GM19468 (cell line): ENCODE results near the gene FAM149B1.

ENCODE experiments used
- ATAC-seq: cut with Tn5 transposase; IDR thresholded peaks from one replicate; pipeline ENCODE4 v1.9.1; 2021; ENCODE audit warnings: mild to moderate bottlenecking, moderate library complexity, moderate number of reproducible peaks; ENCODE audit not compliant: unreplicated experiment; ENCODE audit errors: extremely low read depth

The FAM149B1 gene

DNA sequence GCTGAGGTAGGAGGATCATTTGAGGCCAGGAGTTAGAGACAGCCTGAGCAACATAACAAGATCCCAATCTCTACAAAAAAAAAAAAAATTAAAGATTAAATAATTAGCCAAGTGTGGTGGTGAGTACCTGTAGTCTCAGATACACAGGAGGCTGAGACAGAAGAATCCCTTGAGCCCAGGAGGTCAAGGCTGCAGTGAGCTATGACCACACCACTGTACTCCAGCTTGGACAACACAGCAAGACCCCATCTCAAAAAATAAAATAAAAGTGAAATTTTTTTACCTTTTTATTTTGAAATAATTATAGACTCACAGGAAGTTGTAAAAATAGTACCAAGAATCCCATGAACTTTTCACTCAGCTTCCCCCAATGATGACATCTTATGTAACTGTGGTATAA, 4.9 kb downstream of the FAM149B1 start:
- ATAC-seq: no peak

- ATAC-seq: no peak
These were observed 6.4 kb downstream of the FAM149B1 start for GRCh38 chr10:73174148-73174925.

GRCh38 chr10:73182568-73182967, 14.6 kb downstream of the FAM149B1 start:
- no peak for ATAC-seq

DNA sequence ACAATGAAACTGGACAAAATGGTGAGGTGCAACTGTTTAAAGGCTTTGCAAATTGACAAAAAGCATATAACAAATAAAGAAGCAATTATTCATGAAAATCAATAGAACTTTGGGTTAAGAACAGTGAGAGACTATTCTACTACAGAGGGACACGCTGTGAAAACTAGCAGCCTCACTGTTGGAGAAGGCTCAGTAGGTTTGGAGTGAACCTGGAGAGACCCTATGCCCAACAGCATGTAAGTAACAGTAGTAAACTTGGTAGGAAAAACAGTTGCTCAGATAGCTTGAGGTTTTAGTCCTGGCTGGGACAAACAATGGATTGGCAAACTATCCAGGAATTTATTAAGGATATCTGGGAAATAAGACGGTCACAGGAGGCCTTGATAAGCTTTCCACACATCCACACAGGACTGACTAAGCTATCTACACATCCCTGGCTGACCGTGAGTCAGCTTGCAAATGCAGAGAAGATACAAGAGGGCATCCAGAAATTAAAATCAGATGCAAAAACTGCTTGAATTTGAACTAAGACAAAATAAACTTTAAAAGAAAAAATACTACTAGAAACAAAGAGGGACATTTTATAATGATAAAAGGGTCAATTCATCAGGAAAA, 15.9 kb downstream of the FAM149B1 start:
- no peak for ATAC-seq

- ATAC-seq: no peak
These were observed 18.3 kb downstream of the FAM149B1 start for GRCh38 chr10:73186266-73186665.

DNA sequence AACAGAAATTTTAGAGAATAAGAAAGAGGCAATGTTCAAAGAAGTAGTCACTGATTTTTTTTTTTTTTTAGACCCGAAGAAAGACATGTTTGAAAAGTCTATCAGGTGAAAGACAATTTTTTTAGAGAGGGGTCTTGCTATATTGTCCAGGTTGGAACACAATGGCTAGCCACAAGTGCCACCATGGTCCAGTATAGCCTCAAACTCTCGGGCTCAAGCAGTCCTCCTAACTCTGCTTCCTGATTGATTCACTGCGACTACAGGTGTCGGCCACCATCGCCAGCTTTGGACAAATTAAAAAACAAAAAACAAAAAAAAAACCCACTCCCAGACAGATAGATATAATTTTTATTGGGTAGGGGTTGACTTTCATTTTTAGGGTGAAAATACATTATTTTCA, 22.3 kb downstream of the FAM149B1 start:
- no peak for ATAC-seq

DNA sequence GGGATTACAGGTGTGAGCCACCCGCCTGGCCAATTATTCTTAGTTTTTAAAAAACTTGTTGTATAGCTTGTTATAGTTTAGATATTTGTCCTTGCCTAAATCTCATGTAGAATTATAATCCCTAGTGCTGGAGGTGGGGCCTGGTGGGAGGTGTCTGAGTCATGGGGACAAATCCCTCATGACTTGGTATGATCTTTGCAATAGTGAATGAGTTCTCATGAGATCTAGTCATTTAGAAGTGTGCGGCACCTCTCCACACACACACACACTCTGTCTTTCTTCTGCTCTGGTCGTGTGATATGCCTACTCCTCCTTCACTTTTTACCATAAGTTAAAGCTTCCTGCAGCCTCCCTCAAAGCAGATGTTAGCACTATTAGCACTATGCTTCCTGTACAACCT, 37.2 kb downstream of the FAM149B1 start:
- ATAC-seq: no peak

GRCh38 chr10:73205890-73206289, 38.0 kb downstream of the FAM149B1 start:
- no peak for ATAC-seq

DNA sequence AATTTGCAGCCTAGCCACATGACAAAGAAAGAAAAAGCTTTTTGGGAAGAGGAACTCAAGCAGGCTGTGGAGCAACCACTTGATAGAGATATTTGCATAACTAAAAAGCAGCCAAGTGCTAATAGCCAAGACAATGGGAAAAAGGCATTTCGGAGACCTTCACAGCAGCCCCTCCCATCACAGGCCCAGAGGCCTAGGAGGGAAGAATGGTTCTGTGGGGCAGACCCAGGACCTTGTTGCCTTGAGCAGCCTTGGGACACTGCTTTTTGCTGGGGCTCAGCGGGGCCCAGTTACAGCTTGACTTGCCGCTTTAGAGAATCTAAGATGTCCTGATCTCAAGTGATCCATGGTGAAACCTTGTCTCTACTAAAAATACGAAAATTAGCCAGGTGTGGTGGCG, 38.5 kb downstream of the FAM149B1 start:
- no peak for ATAC-seq

DNA sequence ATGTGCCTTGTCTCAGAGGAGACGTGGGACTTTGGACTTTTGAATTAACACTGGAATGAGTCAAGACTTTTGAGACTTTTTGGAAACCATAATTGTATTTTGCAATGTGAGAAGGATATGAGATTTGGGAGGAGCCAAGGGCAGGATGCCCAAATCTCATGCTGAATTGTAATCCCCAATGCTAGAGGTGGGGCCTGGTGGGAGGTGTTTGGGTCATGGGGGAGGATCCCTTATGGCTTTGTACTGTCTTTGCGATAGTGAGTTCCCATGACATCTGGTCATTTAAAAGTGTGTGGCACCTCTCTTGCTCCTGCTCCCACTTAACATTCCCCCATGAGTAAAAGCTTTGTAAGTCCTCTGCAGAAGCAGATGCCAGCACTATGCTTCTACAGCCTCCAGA, 40.0 kb downstream of the FAM149B1 start:
- ATAC-seq: no peak

DNA sequence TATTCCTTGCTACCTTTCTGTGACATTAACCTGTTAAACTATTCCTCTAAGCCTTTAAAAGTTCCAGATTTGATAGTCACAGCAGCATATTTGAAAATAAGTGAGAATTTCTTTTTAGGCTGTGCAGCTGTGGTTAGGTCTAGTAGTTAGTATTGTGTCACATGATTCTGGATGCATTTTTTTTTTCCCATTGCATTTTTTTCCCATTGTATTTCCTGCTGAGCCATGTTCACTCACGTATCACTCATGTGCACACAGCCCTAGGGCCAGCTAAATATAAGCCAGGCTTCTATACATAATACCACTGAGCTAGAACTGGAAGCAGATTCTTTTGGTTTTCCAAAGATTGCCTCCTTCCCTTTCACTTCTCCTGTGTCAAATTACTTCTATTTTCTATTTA, 41.8 kb downstream of the FAM149B1 start:
- no peak for ATAC-seq

DNA sequence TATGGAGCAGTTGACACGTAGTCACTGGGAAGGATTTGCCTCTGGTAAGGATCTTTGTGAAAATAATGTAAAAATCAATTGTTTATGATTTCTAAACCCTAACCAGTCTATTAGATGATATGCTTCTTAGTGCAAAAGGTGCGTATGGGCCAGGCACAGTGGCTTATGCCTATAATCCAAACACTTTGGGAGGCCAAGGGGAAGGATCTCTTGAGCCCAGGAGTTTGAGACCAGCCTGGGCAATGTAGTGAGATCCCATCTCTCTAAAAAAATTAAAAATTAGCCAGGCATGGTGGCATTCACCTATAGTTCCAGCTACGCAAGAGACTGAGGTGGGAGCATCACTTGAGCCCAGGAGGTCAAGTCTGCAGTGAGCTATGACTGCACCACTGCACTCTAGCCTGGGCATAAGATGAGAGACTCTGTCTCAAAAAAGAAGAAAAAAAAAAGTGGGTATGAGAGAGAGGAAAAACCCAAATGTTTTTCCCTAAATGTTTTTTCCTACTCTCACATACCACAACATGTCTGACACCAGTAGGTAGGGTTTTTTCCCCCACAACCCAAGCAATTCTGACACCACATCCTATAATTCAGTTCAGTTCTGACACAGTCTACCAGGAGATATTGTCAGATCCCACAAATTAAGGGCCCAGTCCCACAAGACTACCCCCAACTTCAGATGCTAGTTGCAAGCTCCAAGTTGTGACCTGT, 42.6 kb downstream of the FAM149B1 start:
- ATAC-seq: no peak

DNA sequence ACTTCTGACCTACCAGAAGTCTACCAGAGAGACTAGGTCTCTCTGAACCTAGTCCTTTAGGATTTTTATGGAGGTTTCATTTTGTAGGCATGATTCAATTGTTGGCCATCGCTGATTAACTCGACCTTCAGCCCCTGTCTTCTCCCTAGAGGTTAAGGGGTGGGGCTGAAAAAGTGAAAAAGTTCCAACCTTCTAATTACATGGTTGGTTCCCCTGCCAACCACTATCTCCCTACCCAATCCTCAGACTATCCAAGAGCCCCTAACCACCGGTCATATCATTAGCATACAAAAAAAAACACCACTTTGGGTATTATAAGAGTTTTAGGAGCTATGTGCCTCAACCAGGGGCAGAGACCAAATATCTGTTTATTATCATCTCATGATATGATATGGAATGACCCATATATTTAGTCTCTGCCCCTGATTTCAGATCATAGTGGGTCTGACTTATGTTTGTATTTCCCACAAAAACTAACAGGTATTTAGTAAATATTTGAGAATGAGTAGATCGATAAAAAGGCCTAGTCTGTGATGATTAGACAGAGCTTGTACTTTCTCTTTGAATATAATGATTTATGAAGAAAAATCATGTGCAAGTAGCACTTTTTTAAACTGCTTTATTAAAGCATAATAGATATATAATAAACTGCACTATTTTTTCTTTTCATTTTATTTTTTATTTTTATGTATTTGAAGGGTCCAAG, 43.3 kb downstream of the FAM149B1 start:
- ATAC-seq: no peak

DNA sequence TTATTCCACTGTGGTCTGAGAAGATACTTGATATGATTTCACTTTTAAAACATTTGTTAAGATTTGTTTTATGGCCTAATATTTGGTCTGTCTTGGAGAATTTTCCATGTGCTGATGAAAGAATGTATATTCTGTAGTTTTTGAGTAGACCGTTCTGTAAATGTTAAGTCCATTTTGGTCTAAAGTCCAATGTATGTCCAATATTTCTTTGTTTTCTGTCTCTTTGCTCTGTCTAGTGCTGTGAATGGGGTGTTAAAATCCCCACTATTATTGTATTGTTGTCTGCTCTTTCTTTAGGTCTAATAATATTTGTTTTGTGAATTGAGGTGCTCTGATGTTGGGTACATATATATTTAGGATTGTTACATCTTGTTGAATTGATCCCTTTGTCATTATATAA, 47.8 kb downstream of the FAM149B1 start:
- ATAC-seq: no peak

DNA sequence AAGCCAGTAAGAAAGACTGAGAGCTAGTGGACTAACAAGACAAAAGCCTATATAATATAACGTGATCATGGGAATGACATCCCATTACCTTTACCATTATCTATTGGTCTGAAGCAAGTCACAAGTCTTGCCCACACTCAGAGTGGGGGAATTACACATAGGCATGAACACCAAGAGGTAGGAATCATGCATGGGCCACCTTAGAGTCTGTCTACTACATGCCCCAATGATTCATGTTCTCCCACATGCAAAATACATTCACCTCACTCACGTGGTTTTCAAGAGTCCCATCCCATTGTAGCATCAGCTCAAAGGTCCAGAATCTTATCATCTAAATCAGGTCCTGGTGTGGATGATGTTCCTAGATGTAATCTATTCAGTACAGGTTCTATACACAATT, 49.7 kb downstream of the FAM149B1 start:
- ATAC-seq: no peak

GRCh38 chr10:73218431-73219191, 50.7 kb downstream of the FAM149B1 start:
- no peak for ATAC-seq

GRCh38 chr10:73219384-73219783, 51.5 kb downstream of the FAM149B1 start:
- ATAC-seq: no peak

DNA sequence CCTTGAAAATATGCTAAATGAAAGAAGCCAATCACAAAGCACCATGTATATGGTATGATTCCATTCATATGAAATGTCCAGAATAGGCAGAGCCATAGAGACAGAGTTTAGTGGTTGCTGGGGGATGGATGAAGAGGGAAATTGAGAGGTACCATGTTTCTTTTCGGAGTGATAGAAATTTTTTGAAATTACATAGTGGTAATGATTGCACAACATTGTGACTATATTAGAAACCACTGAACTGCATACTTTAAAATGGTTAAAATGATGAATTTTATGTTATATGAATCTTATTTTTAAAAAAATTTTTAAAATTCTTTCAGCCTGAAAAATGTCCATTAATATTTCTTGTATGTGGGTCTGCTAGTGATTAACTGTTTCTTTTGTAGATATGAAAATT, 53.1 kb downstream of the FAM149B1 start:
- ATAC-seq: no peak

DNA sequence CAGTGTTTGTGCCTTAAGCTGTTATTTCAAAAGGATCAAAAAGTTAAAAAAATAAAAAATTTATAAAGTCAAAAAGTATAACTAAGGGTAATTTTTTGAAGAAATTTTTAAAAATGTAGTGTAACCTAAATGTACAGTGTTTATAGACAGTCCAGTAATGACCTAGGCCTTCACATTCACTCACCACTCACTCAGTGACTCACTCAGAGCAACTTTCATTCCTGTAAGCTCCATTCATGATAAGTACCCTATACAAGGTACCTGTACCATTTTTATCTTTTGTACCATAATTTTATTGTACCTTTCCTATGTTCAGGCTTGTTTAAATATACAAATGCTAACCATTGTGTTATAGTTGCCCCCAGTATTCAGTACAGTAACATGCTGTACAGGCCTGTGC, 57.6 kb downstream of the FAM149B1 start:
- ATAC-seq: no peak

- no peak for ATAC-seq
These were observed 58.7 kb downstream of the FAM149B1 start for GRCh38 chr10:73226663-73227062.
